Gastroesophageal sphincter (tissue), 4 donors: ENCODE results near the gene ARFGAP2. TPM values are rescaled to one million over a fixed set of nuclear protein-coding genes. Genes with fewer than 3 reads are reported as not detected.

Experiments used
- ATAC-seq: fragments of 150-250 bp; one replicate; pipeline ENCODE4 v1.9.1; 2016; ENCODE audit warnings: mild to moderate bottlenecking, moderate library complexity
- H3K27ac ChIP-seq, 4 donors: fragments of 200-600 bp; sonication (generic) in 3 of 4; 1 replicate in 3 of 4; 2 replicates in 1 of 4; pipeline ENCODE4 v1.5.1; 2016 to 2019
- H3K27me3 ChIP-seq: fragments of 200-600 bp; sonication (generic); one replicate; pipeline ENCODE4 v1.5.1; 2019
- H3K36me3 ChIP-seq, 2 donors: fragments of 200-600 bp; sonication (generic); one replicate each; pipeline ENCODE4 v1.5.1; 2019; ENCODE audit warnings: control low read depth in 1 of 2
- H3K4me1 ChIP-seq, 3 donors: fragments of 200-600 bp; sonication (generic); 1 replicate in 2 of 3; 2 replicates in 1 of 3; pipeline ENCODE4 v1.5.1; 2016 to 2019; ENCODE audit warnings: control low read depth in 2 of 3
- H3K4me3 ChIP-seq, 2 donors: fragments of 200-600 bp; sonication (generic); one replicate each; pipeline ENCODE4 v1.5.1; 2019; ENCODE audit warnings: mild to moderate bottlenecking in 1 of 2, moderate library complexity in 1 of 2
- H3K9me3 ChIP-seq, 3 donors: fragments of 200-600 bp; sonication (generic); one replicate each; pipeline ENCODE4 v1.5.1; 2017 to 2019; ENCODE audit warnings: control low read depth in 2 of 3
- CTCF ChIP-seq, 4 experiments: fragments of 200-600 bp in 2 of 4; fragments of 450-650 bp in 2 of 4; sonication (generic) in 1 of 4; IDR thresholded peaks; one replicate each; pipeline ENCODE4 v1.5.1; 2017 to 2019; ENCODE audit warnings: antibody characterized with exemption in 4 of 4, mild to moderate bottlenecking in 2 of 4, moderate library complexity in 2 of 4
- EP300 ChIP-seq: sonication (generic); formaldehyde crosslinking; IDR thresholded peaks from one replicate; pipeline ENCODE4 v1.6.1; 2017; ENCODE audit warnings: antibody characterized with exemption, mild to moderate bottlenecking
- POLR2A ChIP-seq, 2 donors: fragments of 450-650 bp; IDR thresholded peaks; one replicate each; pipeline ENCODE4 v1.6.1; 2017; ENCODE audit warnings: antibody characterized with exemption in 2 of 2, mild to moderate bottlenecking in 2 of 2, moderate library complexity in 1 of 2
- POLR2AphosphoS5 ChIP-seq: sonication (generic); formaldehyde crosslinking; IDR thresholded peaks from one replicate; pipeline ENCODE4 v1.6.1; 2017; ENCODE audit warnings: antibody characterized with exemption
- WGBS, 2 donors: methylation state at CpG; one replicate each; pipeline ENCODE4 v1.1.5; 2018; ENCODE audit warnings: low coverage in 1 of 2; 5-methylcytosine and 5-hydroxymethylcytosine counted together
- total RNA-seq, 4 donors: library from RNA; depleted of rRNA; stranded (reverse); fragments of >200 nt; gene quantifications; one replicate each; pipeline ENCODE4 v1.1.0, GENCODE V29; 2016

ARFGAP2 gene
- total RNA-seq, 4 donors from 2014 or later: 127 to 223 (median 198) TPM

GRCh38 chr11:47216121-47216798 is 39.6 kb upstream of the ARFGAP2 start:
- ATAC-seq: no peak
- H3K4me3 ChIP-seq: peak overlapping the region; percentile 43 to 60
- WGBS, 2 donors: 0 to 2% methylated on average over 5 to 9 of the region's 12 CpGs
- no peaks in the 10 kb centered on the region for H3K27me3 ChIP-seq
- peaks cover 0 to 67% (median 10%) of the 10 kb centered on the region in 3 donors for H3K4me1 ChIP-seq
- TF ChIP-seq CTCF (IDR thresholded peaks at IDR 0.05) (peak in 1 of 4 experiments; percentile 24), EP300 (no peak), POLR2AphosphoS5 (peak; percentile 49)
- H3K27ac ChIP-seq: peak overlapping the region; percentile 90 to 98 (median 97)
- no peaks in the 10 kb centered on the region for H3K9me3 ChIP-seq
- H3K36me3 ChIP-seq: peaks cover 0 to 30% of the 10 kb centered on the region in 2 donors

- H3K27ac ChIP-seq: peak overlapping the region; percentile 90 to 98 (median 97)
- 2 to 4% methylated on average over 10 to 15 of the region's 15 CpGs for whole genome bisulfite sequencing, 2 donors
- H3K4me3 ChIP-seq: peak overlapping the region; percentile 43 to 60
- ATAC-seq: no peak
- no peaks in the 10 kb centered on the region for H3K9me3 ChIP-seq
- no peaks in the 10 kb centered on the region for H3K27me3 ChIP-seq
- peaks cover 0 to 59% (median 10%) of the 10 kb centered on the region in 3 donors for H3K4me1 ChIP-seq
- TF ChIP-seq CTCF (IDR thresholded peaks at IDR 0.05) (no peak), POLR2AphosphoS5 (no peak), EP300 (no peak), POLR2A (IDR thresholded peaks at IDR 0.05) (no peak)
- H3K36me3 ChIP-seq: peaks cover 0 to 22% of the 10 kb centered on the region in 2 donors
Measured at GRCh38 chr11:47215366-47215910, 38.8 kb upstream of the ARFGAP2 start.

- WGBS, 2 donors: 3 to 6% methylated on average over 7 to 15 of the region's 20 CpGs
- peak; percentile 95 for ATAC-seq
- H3K9me3 ChIP-seq: no peaks in the 10 kb centered on the region
- TF ChIP-seq EP300 (no peak), CTCF (IDR thresholded peaks at IDR 0.05) (peak in 1 of 4 experiments; percentile 4), POLR2A (IDR thresholded peaks at IDR 0.05) (peak; percentile 61 to 77), POLR2AphosphoS5 (peak; percentile 83)
- H3K4me3 ChIP-seq: peak overlapping the region; percentile 43 to 60
- peak overlapping the region; percentile 90 to 98 (median 97) for H3K27ac ChIP-seq
- H3K27me3 ChIP-seq: no peaks in the 10 kb centered on the region
- peaks cover 0 to 8% of the 10 kb centered on the region in 2 donors for H3K36me3 ChIP-seq
- H3K4me1 ChIP-seq: peaks cover 0 to 46% (median 10%) of the 10 kb centered on the region in 3 donors
Measured at GRCh38 chr11:47213950-47214565, 37.4 kb upstream of the ARFGAP2 start.

GRCh38 chr11:47212938-47213337 is 36.3 kb upstream of the ARFGAP2 start:
- Histone ChIP-seq H3K27me3 (no peaks in the 10 kb centered on the region), H3K4me3 (no peak overlapping the region), H3K27ac (peak overlapping the region in 3 of 4 donors; percentile 90 to 97 (median 97)), H3K9me3 (no peaks in the 10 kb centered on the region), H3K4me1 (peaks cover 0 to 35% (median 10%) of the 10 kb centered on the region in 3 donors), H3K36me3 (no peaks in the 10 kb centered on the region)
- no peak for TF ChIP-seq CTCF (IDR thresholded peaks at IDR 0.05)
- WGBS, 2 donors: no CpG with 5 or more reads among the region's 12 CpGs
- no peak for ATAC-seq
